Subcutaneous adipose tissue (tissue), 4 donors: ENCODE measurements around the gene FRMD5. TPM values are rescaled to one million over a fixed set of nuclear protein-coding genes. Genes with fewer than 3 reads are reported as not detected.

ENCODE experiments used
- total RNA-seq, 4 donors: library from RNA; depleted of rRNA; stranded (reverse); fragments of >200 nt; gene quantifications; one replicate each; pipeline ENCODE4 v1.1.0, GENCODE V29; 2016
- TF ChIP-seq, protein P1 (sequence below): fragments of 450-650 bp; IDR thresholded peaks from one replicate; pipeline ENCODE4 v1.5.1; 2016; ENCODE audit warnings: low read depth, mild to moderate bottlenecking, control low read depth, antibody characterized with exemption, moderate library complexity

FRMD5 gene
- total RNA-seq, 4 donors from 2014 or later = 0.34 TPM; not detected in 3

DNA sequence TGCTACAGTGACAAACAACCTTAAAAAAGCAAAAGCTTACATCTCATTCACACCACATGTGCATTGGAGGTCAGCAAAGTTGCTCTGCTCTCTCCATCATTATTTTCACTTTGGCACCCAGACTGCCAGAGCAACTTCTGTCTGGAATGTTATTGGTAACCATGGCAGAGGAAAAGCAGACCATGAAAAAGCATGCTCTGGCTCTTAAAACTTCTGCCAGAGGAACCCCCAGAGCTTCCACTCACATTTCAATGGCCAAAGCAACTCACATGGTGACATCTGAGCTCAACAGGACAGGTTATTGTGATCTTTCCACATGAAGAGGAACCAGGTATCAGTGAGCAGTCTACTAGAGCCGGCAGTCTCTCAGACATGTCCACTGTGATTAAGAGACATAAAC lies 21.9 kb upstream of the FRMD5 start:
- TF ChIP-seq, protein P1, sequence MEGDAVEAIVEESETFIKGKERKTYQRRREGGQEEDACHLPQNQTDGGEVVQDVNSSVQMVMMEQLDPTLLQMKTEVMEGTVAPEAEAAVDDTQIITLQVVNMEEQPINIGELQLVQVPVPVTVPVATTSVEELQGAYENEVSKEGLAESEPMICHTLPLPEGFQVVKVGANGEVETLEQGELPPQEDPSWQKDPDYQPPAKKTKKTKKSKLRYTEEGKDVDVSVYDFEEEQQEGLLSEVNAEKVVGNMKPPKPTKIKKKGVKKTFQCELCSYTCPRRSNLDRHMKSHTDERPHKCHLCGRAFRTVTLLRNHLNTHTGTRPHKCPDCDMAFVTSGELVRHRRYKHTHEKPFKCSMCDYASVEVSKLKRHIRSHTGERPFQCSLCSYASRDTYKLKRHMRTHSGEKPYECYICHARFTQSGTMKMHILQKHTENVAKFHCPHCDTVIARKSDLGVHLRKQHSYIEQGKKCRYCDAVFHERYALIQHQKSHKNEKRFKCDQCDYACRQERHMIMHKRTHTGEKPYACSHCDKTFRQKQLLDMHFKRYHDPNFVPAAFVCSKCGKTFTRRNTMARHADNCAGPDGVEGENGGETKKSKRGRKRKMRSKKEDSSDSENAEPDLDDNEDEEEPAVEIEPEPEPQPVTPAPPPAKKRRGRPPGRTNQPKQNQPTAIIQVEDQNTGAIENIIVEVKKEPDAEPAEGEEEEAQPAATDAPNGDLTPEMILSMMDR = no peak

DNA sequence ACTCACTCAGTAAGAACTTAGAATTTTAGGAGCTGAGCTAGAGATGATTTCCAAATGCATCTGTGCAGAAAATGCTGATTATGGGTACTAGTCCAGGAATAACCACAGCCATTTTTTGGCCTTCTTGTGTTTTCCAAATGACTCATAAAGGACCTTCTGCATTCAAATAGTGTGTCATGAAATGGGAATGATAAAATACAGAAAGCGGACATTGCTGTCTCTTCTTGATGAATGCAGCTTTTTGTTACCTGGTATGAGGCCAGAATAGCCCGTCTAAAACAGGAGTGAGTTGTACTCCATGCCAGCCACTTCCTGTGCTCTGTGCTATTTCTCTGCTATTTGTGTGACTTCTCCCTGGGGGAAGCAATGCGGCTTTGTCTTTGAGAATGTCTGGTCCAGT lies 20.5 kb upstream of the FRMD5 start:
- TF ChIP-seq, protein P1 = no peak

GRCh38 chr15:44208956-44209355 lies 13.9 kb upstream of the FRMD5 start:
- TF ChIP-seq, protein P1 = no peak

DNA sequence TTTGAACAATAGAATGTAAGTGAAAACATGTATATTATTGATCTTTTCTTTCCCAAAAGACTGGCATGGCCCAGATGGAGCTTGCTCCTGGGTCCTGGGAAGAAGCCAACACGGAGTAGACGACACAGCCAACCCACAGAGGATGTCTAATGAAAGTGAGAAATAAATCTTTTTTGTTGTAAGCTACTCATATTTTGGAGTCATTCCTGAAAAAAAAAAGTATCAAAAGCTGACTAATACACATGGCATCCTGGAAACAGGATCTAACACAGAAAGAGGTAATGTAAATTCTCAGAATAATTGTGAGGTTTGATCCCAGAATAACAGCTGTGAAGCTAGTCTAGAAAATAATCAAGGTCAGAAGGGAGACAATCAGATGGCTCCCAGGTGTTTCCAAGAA lies 12.6 kb upstream of the FRMD5 start:
- TF ChIP-seq, protein P1 = no peak

DNA sequence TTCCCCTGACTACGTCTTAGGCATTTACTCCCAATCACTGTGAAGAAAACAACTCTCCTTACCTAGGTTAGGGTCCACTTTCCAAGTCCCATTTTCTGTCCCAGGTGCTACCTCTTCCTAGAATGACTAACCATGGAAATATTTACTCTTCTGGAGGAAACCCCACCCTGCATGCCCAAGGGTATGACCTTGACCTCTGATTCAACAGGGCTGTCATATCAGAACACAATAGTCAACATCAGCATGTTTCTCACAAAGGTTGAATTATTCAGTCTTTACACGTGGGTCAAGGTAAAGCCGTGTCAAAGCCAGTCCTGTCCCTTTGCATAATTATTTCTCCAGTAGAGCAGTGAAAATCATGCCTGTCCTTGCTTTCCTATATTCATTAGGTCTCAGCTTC lies 4.3 kb upstream of the FRMD5 start:
- TF ChIP-seq, protein P1 = no peak

DNA sequence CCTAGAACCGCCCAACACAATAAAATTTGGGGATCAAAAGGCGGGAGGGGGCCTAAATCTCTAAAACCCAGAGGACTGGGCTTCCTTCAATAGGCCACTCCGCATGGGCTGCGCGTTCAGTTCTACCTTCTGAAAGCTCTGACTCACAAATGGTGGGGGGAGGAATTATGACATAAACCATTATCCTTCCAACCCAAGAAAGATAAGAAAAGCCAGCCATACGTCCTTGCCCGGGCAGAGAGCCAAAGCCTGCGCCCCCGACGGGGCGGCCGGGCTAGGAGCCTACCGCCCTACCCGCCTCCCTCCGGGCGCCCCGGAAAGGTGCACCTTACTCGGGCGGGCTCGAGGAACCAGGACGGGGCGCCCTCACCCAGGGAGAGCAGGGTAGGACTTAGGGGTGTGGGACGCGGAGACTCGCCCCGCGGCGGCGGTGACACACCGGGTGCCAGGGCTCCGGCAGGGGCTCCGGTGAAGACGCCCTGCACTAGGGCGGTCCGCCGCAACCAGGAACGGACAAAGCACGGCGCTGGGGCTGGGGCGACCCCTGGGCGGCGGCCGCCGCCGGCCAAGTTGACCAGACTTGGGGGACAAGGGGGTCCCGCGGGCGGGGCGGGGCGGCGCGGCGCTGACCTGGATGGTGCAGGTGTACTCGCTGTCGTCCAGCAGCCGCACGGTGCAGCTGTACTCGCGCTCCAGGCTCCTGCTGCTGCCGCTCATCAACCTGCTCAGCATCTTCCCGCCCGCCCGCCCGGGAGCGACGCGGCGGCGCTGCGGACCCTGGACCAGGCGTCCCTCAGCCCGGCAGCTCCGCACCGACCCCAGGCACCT lies 534 bp downstream of the FRMD5 start:
- TF ChIP-seq, protein P1 = no peak

DNA sequence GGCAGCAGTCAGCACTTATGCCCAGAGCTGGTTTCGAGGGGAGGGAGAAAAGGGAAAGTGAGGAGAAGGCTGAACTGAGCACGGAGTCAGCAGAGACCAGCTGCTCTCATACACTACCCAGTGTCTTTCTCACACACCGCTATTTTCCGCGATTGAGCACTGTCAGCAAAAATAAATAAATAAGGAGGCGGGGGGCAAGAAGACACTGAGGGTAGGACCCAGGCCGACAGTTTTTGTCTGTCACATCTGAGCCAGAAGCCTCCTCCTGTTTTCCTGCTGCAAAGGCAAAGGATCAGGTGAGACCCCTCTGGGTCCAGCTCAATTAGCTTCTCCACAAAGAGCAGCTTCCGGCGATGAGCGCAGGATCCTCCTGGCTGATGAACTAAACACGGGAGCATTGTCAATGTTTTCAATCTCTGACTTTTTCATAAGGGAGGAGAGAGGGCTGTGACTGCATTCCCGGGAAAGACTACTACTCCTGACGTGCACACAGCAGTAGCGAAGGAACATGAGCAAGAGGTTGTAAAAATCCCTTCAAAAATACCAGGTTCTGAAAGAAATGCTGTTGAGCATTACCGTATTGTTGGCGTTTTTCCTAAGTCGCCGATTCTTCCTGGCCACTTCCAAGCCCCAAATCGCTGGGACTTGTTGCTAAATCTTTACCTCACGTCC lies 1.3 kb downstream of the FRMD5 start:
- TF ChIP-seq, protein P1 = no peak
